Measurements from ENCODE around the gene EML1.

Gene EML1

DNA sequence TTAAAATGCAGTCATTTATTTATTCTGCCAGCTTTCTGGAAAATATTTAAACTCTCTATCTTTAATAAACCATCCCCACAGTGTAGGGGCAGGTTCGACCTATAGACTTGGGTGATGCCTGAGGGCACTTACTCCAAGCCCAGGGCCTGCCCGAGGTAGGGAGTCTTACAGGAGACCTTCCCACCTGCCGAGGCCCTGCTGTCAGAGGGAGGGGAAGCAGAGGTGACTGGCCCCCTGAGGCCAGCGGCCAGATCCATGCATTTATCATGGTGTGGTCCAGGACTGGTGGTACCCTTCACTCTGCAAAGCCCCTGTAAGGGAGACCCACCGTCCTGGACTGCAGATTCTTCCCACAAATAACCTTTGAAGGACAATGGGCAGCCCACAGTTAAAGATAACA is 7.6 kb downstream of the EML1 start:
- no peaks in the 10 kb centered on the region for H3K36me3 ChIP-seq
- no peak overlapping the region for H3K27ac ChIP-seq
- DNase-seq: no peak
- intact Hi-C loops (cut with DNase I; ENCODE audit: low total_unique reads): no loop called here
- TF ChIP-seq, protein P1, sequence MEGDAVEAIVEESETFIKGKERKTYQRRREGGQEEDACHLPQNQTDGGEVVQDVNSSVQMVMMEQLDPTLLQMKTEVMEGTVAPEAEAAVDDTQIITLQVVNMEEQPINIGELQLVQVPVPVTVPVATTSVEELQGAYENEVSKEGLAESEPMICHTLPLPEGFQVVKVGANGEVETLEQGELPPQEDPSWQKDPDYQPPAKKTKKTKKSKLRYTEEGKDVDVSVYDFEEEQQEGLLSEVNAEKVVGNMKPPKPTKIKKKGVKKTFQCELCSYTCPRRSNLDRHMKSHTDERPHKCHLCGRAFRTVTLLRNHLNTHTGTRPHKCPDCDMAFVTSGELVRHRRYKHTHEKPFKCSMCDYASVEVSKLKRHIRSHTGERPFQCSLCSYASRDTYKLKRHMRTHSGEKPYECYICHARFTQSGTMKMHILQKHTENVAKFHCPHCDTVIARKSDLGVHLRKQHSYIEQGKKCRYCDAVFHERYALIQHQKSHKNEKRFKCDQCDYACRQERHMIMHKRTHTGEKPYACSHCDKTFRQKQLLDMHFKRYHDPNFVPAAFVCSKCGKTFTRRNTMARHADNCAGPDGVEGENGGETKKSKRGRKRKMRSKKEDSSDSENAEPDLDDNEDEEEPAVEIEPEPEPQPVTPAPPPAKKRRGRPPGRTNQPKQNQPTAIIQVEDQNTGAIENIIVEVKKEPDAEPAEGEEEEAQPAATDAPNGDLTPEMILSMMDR (IDR thresholded peaks at IDR 0.05): no peak
- H3K4me1 ChIP-seq: no peaks in the 10 kb centered on the region
- no peaks in the 10 kb centered on the region for H3K9me3 ChIP-seq
- no peaks in the 10 kb centered on the region for H3K27me3 ChIP-seq
- no peak overlapping the region for H3K4me3 ChIP-seq

DNA sequence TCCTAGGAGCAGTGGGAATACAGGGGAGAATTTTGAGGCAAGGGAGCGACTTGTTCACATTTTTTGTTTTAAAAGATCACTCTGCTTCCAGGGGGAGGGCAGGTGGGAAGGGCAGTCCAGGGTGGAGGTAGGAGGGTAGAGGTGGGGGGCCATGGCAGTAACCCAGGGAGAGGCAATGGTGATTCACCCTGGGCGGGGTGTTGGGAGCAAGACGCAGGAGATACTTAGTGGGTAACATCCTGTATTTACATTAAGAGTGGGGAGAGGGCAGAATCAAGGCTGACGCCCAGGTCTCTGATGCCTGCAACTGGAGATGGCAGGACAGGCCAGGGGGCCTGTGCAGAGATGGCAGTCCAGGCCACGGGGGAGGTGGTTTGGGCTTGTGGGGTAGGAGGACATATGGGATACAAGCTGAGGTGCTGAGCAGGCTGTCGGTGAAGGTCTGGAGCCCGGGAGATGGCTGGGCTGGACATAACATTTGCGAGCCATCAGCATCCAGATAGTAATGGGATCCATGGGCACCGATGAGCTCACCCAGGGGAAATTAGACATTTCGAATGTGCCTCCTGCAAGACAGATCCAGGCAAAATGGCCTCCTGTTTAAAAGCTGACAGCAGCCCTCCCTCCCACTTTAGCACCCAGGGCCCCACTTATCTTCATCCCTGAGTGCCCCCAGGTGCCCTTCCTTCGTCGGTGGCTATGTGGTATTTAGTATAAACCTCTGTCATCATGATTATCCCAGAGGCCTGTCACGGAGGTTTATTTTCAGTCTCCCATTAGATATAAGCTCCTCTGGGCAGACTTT is 9.3 kb downstream of the EML1 start:
- H3K9me3 ChIP-seq: no peaks in the 10 kb centered on the region
- intact Hi-C loops (cut with DNase I; ENCODE audit: low total_unique reads): no loop called here
- DNase-seq: no peak
- no peak overlapping the region for H3K4me3 ChIP-seq
- H3K36me3 ChIP-seq: no peaks in the 10 kb centered on the region
- no peak overlapping the region for H3K27ac ChIP-seq
- TF ChIP-seq, protein P1 (IDR thresholded peaks at IDR 0.05): no peak
- no peaks in the 10 kb centered on the region for H3K27me3 ChIP-seq
- peaks cover 0 to 3% (median 0%) of the 10 kb centered on the region in 4 donors for H3K4me1 ChIP-seq

DNA sequence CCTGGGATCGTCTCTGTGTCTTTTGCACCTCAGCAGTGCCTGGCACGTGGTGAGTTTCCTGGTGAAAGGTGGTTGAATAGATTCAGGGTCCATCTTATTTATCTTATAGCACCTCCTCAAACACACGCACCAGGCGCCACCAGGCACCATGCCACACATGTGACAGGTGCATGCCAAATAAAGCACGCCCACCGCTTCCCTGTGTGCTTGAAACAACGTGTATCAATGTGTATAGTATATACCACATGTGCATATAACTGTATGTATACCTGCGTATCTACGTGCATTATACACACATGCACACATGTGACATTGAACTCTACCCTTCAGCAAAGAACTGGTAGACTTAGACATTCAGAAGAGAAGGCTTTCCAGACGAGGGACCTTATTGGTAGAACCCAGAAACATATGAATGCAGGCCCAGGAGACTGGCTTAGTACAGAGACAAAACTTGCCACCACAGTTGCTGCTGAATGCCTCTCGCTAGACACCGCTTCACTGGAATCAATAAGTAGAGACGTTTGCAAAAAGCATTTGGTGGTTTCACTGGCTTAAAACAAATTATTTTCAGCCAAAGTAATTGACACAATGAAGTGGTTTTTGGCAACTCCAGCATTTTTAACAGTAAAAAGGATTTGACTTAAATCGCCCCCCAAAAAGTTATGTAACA is 10.0 kb downstream of the EML1 start:
- Histone ChIP-seq H3K27ac (no peak overlapping the region), H3K4me3 (no peak overlapping the region), H3K9me3 (no peaks in the 10 kb centered on the region), H3K4me1 (peaks cover 0 to 5% (median 0%) of the 10 kb centered on the region in 4 donors), H3K27me3 (no peaks in the 10 kb centered on the region), H3K36me3 (no peaks in the 10 kb centered on the region)
- DNase-seq: no peak
- TF ChIP-seq, protein P1 (IDR thresholded peaks at IDR 0.05): no peak
- intact Hi-C loops (cut with DNase I; ENCODE audit: low total_unique reads): no loop called here

DNA sequence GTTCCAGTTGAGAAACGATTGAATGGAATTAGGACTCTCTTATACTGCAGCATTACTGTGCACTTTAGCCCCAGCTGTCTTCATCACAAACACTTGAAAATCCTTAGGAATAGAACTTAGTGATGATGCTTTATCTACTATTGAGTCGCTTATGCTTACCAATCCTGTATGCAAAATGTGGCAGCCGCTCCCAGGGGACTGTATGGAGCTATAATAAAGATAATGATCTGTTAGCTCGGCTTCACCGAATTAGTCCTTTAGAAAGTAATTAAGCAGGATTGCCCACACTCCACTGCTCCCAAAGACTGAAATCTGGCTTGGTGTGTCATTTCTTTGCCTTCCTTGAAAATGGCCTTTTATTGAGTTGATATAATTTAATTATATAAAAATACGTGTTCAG is 10.6 kb downstream of the EML1 start:
- H3K36me3 ChIP-seq: no peaks in the 10 kb centered on the region
- DNase-seq: no peak
- intact Hi-C loops (cut with DNase I; ENCODE audit: low total_unique reads): no loop called here
- no peaks in the 10 kb centered on the region for H3K27me3 ChIP-seq
- TF ChIP-seq, protein P1 (IDR thresholded peaks at IDR 0.05): no peak
- H3K4me3 ChIP-seq: no peak overlapping the region
- H3K9me3 ChIP-seq: no peaks in the 10 kb centered on the region
- peaks cover 0 to 5% (median under 1%) of the 10 kb centered on the region in 4 donors for H3K4me1 ChIP-seq
- no peak overlapping the region for H3K27ac ChIP-seq

DNA sequence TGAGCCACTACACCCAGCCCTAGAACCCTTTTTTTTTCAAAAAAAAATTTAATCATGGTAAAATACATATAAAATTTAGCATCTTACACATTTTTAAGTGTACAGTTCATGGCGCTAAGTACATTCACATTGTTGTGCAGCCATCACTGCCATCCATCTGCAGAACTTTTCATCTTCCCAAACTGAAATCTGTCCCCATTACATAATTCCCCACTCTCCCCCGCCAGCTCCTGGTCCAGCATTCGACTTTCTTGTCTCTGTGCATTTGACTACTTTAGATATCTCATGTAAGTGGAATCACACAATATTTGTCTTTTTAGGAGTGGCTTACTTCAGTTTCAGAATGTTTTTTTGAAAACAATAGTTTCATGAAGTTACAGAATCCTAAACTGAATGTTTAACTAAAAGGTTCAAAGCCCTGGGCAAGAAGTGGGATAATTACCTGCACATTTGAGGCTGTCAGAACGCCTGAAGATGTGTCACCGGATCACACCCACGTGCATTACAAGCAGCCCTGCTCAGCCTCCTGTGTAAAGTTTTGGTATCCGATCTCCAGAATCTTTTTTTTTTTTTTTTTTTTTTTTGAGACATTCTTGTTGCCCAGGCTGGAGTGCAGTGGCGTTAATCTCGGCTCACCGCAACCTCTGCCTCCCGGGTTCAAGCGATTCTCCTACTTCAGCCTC is 12.7 kb downstream of the EML1 start:
- TF ChIP-seq, protein P1 (IDR thresholded peaks at IDR 0.05): no peak
- Histone ChIP-seq H3K36me3 (no peaks in the 10 kb centered on the region), H3K9me3 (no peaks in the 10 kb centered on the region), H3K4me3 (no peak overlapping the region), H3K27me3 (no peaks in the 10 kb centered on the region), H3K4me1 (peaks cover 0 to 14% (median 4%) of the 10 kb centered on the region in 4 donors), H3K27ac (no peak overlapping the region)
- intact Hi-C loops (cut with DNase I; ENCODE audit: low total_unique reads): loop anchor here (5.0 kb wide), 1 partner anchor 71 kb away; no protein-coding TSS in a partner anchor
- DNase-seq: no peak

Measured in tibial artery (tissue), 4 donors.